Transverse colon (tissue), 4 donors: ENCODE data around the gene MAPK12.

Experiments
- CTCF ChIP-seq, 5 experiments: fragments of 200-600 bp in 3 of 5; fragments of 450-650 bp in 2 of 5; sonication (generic) in 3 of 5; IDR thresholded peaks; 1 replicate in 2 of 5; 2 replicates in 3 of 5; pipeline ENCODE4 v1.5.1; 2016 to 2017; ENCODE audit warnings: antibody characterized with exemption in 5 of 5, inconsistent platforms in 3 of 5, mild to moderate bottlenecking in 2 of 5, moderate library complexity in 1 of 5
- EP300 ChIP-seq: sonication (generic); formaldehyde crosslinking; IDR thresholded peaks from one replicate; pipeline ENCODE4 v1.6.1; 2017; ENCODE audit warnings: antibody characterized with exemption, low read depth
- POLR2A ChIP-seq: fragments of 450-650 bp; IDR thresholded peaks from one replicate; pipeline ENCODE4 v1.6.1; 2016; ENCODE audit warnings: antibody characterized with exemption, mild to moderate bottlenecking, moderate library complexity
- POLR2AphosphoS5 ChIP-seq, 3 donors: sonication (generic); formaldehyde crosslinking; IDR thresholded peaks; one replicate each; pipeline ENCODE4 v1.6.1; 2016; ENCODE audit warnings: antibody characterized with exemption in 3 of 3

GRCh38 chr22:50226875-50227165, 34.7 kb downstream of the MAPK12 start:
- no peak for TF ChIP-seq CTCF (IDR thresholded peaks at IDR 0.05)
- TF ChIP-seq EP300 = no peak
- TF ChIP-seq POLR2AphosphoS5 (IDR thresholded peaks at IDR 0.05) = no peak
- no peak for TF ChIP-seq POLR2A
